OCI-LY1 (cell line): Measurements from ENCODE around the gene NPAS2.

Experiments
- H2AFZ ChIP-seq: fragments of 200-600 bp; sonication (generic), shearing (Covaris generic); 2 replicates; pipeline ENCODE4 v1.6.0; 2014; ENCODE audit warnings: antibody characterized with exemption, mild to moderate bottlenecking, low read length
- H3F3A ChIP-seq: fragments of 200-600 bp; sonication (generic), shearing (Covaris generic); 2 replicates; pipeline ENCODE4 v1.6.0; 2014; ENCODE audit warnings: mild to moderate bottlenecking, antibody characterized with exemption, low read length, moderate library complexity; ENCODE audit not compliant: insufficient read depth
- H3K27ac ChIP-seq: fragments of 200-600 bp; sonication (generic); 2 replicates; pipeline ENCODE4 v1.5.1; 2014; ENCODE audit warnings: low read length, mixed run types, mild to moderate bottlenecking, low read depth; ENCODE audit not compliant: poor library complexity, severe bottlenecking
- H3K27me3 ChIP-seq: fragments of 200-600 bp; sonication (generic); 2 replicates; pipeline ENCODE4 v1.6.0; 2014; ENCODE audit warnings: antibody characterized with exemption, mild to moderate bottlenecking, low read length, moderate library complexity; ENCODE audit not compliant: insufficient read depth
- H3K36me3 ChIP-seq: fragments of 200-600 bp; sonication (generic); 2 replicates; pipeline ENCODE4 v1.6.1; 2014; ENCODE audit warnings: mild to moderate bottlenecking, antibody characterized with exemption, low read length, moderate library complexity, mixed read lengths; ENCODE audit not compliant: insufficient read depth
- H3K4me1 ChIP-seq: fragments of 200-600 bp; sonication (generic); 2 replicates; pipeline ENCODE4 v1.5.1; 2014; ENCODE audit warnings: mild to moderate bottlenecking, low read length, moderate library complexity; ENCODE audit not compliant: insufficient read depth, severe bottlenecking
- H3K4me2 ChIP-seq: fragments of 200-600 bp; sonication (generic), shearing (Covaris generic); 2 replicates; pipeline ENCODE4 v1.6.1; 2014; ENCODE audit warnings: low read length
- H3K4me3 ChIP-seq: fragments of 200-600 bp; sonication (generic); 2 replicates; pipeline ENCODE4 v1.5.1; 2014; ENCODE audit warnings: low read length, low read depth, mild to moderate bottlenecking, mixed read lengths; ENCODE audit not compliant: poor library complexity, severe bottlenecking
- H3K79me2 ChIP-seq: fragments of 200-600 bp; shearing (Covaris generic); 2 replicates; pipeline ENCODE4 v1.6.1; 2016; ENCODE audit warnings: mixed run types, low read length, mixed read lengths; ENCODE audit not compliant: insufficient read depth
- H3K9ac ChIP-seq: fragments of 200-600 bp; sonication (generic), shearing (Covaris generic); 2 replicates; pipeline ENCODE4 v1.6.1; 2014; ENCODE audit warnings: mild to moderate bottlenecking, low read length, mixed read lengths
- H3K9me2 ChIP-seq: fragments of 200-600 bp; sonication (generic), shearing (Covaris generic); 2 replicates; pipeline ENCODE4 v1.6.1; 2014; ENCODE audit warnings: low read depth, mild to moderate bottlenecking, low read length, mixed read lengths
- H3K9me3 ChIP-seq: fragments of 200-600 bp; shearing (Covaris generic); 2 replicates; pipeline ENCODE4 v1.6.1; 2014; ENCODE audit warnings: low read length, mixed read lengths
- H4K20me1 ChIP-seq: fragments of 200-600 bp; sonication (generic), shearing (Covaris generic); 2 replicates; pipeline ENCODE4 v1.6.0; 2016; ENCODE audit warnings: mild to moderate bottlenecking, low read length; ENCODE audit not compliant: insufficient read depth
- EZH2 ChIP-seq: fragments of 200-600 bp; sonication (generic), shearing (Covaris generic); IDR thresholded peaks from 2 replicates; pipeline ENCODE4 v1.8.0; 2017; ENCODE audit warnings: borderline replicate concordance, mixed run types, mild to moderate bottlenecking, antibody characterized with exemption, low read length, moderate library complexity, mixed read lengths
- TF ChIP-seq, protein P1 (sequence below): fragments of 200-600 bp; sonication (generic), shearing (Covaris generic); IDR thresholded peaks from 2 replicates; pipeline ENCODE4 v1.5.1; 2017; ENCODE audit warnings: mild to moderate bottlenecking, antibody characterized with exemption, low read length, moderate library complexity, mixed read lengths

The NPAS2 gene

GRCh38 chr2:100940766-100941645 is 121.1 kb downstream of the NPAS2 start:
- H2AFZ ChIP-seq: no peak overlapping the region
- H3K9me2 ChIP-seq: no peaks in the 10 kb centered on the region
- no peaks in the 10 kb centered on the region for H3K36me3 ChIP-seq
- no peaks in the 10 kb centered on the region for H4K20me1 ChIP-seq
- no peak overlapping the region for H3K4me3 ChIP-seq
- peak overlapping the region; percentile 16 for H3K4me2 ChIP-seq
- no peak for TF ChIP-seq EZH2
- TF ChIP-seq, protein P1, sequence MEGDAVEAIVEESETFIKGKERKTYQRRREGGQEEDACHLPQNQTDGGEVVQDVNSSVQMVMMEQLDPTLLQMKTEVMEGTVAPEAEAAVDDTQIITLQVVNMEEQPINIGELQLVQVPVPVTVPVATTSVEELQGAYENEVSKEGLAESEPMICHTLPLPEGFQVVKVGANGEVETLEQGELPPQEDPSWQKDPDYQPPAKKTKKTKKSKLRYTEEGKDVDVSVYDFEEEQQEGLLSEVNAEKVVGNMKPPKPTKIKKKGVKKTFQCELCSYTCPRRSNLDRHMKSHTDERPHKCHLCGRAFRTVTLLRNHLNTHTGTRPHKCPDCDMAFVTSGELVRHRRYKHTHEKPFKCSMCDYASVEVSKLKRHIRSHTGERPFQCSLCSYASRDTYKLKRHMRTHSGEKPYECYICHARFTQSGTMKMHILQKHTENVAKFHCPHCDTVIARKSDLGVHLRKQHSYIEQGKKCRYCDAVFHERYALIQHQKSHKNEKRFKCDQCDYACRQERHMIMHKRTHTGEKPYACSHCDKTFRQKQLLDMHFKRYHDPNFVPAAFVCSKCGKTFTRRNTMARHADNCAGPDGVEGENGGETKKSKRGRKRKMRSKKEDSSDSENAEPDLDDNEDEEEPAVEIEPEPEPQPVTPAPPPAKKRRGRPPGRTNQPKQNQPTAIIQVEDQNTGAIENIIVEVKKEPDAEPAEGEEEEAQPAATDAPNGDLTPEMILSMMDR: no peak
- H3K27me3 ChIP-seq: peaks cover 2% of the 10 kb centered on the region; the same call in 1 of the 2 replicates
- no peak overlapping the region for H3K27ac ChIP-seq
- H3F3A ChIP-seq: no peaks in the 10 kb centered on the region
- H3K79me2 ChIP-seq: no peaks in the 10 kb centered on the region
- peaks cover 13% of the 10 kb centered on the region for H3K4me1 ChIP-seq
- no peaks in the 10 kb centered on the region for H3K9me3 ChIP-seq
- no peak overlapping the region for H3K9ac ChIP-seq

- no peaks in the 10 kb centered on the region for H3K79me2 ChIP-seq
- no peaks in the 10 kb centered on the region for H3F3A ChIP-seq
- H3K27ac ChIP-seq: no peak overlapping the region
- no peaks in the 10 kb centered on the region for H3K27me3 ChIP-seq
- H3K9me2 ChIP-seq: no peaks in the 10 kb centered on the region
- no peak overlapping the region for H3K4me3 ChIP-seq
- H3K4me2 ChIP-seq: no peak overlapping the region; the same call in 1 of the 2 replicates
- H3K36me3 ChIP-seq: no peaks in the 10 kb centered on the region
- no peaks in the 10 kb centered on the region for H4K20me1 ChIP-seq
- H3K9me3 ChIP-seq: no peaks in the 10 kb centered on the region
- H2AFZ ChIP-seq: no peak overlapping the region
- TF ChIP-seq, protein P1: no peak
- TF ChIP-seq EZH2: no peak
- no peak overlapping the region for H3K9ac ChIP-seq
- peaks cover 13% of the 10 kb centered on the region for H3K4me1 ChIP-seq
Measured at GRCh38 chr2:100941646-100942240, 121.8 kb downstream of the NPAS2 start.

GRCh38 chr2:100944617-100945432 is 124.9 kb downstream of the NPAS2 start:
- H3K9me3 ChIP-seq: no peaks in the 10 kb centered on the region
- H3K27ac ChIP-seq: no peak overlapping the region
- H3K4me2 ChIP-seq: no peak overlapping the region
- TF ChIP-seq EZH2: no peak
- TF ChIP-seq, protein P1: no peak
- H3K4me3 ChIP-seq: no peak overlapping the region
- no peaks in the 10 kb centered on the region for H3K36me3 ChIP-seq
- H3K4me1 ChIP-seq: peaks cover 15% of the 10 kb centered on the region
- H3K79me2 ChIP-seq: no peaks in the 10 kb centered on the region
- no peaks in the 10 kb centered on the region for H3F3A ChIP-seq
- H3K9ac ChIP-seq: no peak overlapping the region
- no peaks in the 10 kb centered on the region for H4K20me1 ChIP-seq
- H3K9me2 ChIP-seq: no peaks in the 10 kb centered on the region
- H3K27me3 ChIP-seq: no peaks in the 10 kb centered on the region
- H2AFZ ChIP-seq: no peak overlapping the region
